HEK293 (cell line): Measurements from ENCODE around the gene SSU72.
"Not testable (repeated sequence)": the region's sequence is repeated elsewhere in the genome, so short reads cannot be mapped to it uniquely, and the experiment has no call there.

Experiments used
- CTCF ChIP-seq: fragments of 450-650 bp; formaldehyde crosslinking; IDR thresholded peaks from 2 replicates; pipeline ENCODE4 v1.5.1; 2016; ENCODE audit warnings: missing biosample characterization, missing genetic modification characterization
- ELK4 ChIP-seq: IDR thresholded peaks from 2 replicates; pipeline ENCODE4 v1.6.1; 2011; ENCODE audit warnings: mild to moderate bottlenecking, low read depth, low read length, borderline replicate concordance
- GLI4 ChIP-seq: fragments of 450-650 bp; formaldehyde crosslinking; IDR thresholded peaks from 2 replicates; pipeline ENCODE4 v1.5.1; 2016; ENCODE audit warnings: missing biosample characterization, missing genetic modification characterization
- IKZF3 ChIP-seq: fragments of 450-650 bp; IDR thresholded peaks from 2 replicates; pipeline ENCODE4 v1.5.0; 2018; ENCODE audit warnings: missing biosample characterization, mild to moderate bottlenecking, missing genetic modification characterization, moderate library complexity
- KLF16 ChIP-seq: fragments of 450-650 bp; formaldehyde crosslinking; IDR thresholded peaks from 2 replicates; pipeline ENCODE4 v1.5.1; 2017; ENCODE audit warnings: missing biosample characterization, missing genetic modification characterization
- PRDM10 ChIP-seq: fragments of 450-650 bp; formaldehyde crosslinking; IDR thresholded peaks from 2 replicates; pipeline ENCODE4 v1.5.1; 2016; ENCODE audit warnings: missing biosample characterization, missing genetic modification characterization
- SCRT2 ChIP-seq: fragments of 450-650 bp; formaldehyde crosslinking; IDR thresholded peaks from 2 replicates; pipeline ENCODE4 v1.5.1; 2016; ENCODE audit warnings: missing biosample characterization, missing genetic modification characterization
- YY1 ChIP-seq: fragments of 450-650 bp; formaldehyde crosslinking; IDR thresholded peaks from 2 replicates; pipeline ENCODE4 v1.5.1; 2018; ENCODE audit warnings: missing biosample characterization, missing genetic modification characterization
- ZBTB20 ChIP-seq: fragments of 450-650 bp; formaldehyde crosslinking; IDR thresholded peaks from 2 replicates; pipeline ENCODE4 v1.5.1; 2016; ENCODE audit warnings: missing biosample characterization, missing genetic modification characterization
- ZBTB49 ChIP-seq: fragments of 450-650 bp; formaldehyde crosslinking; IDR thresholded peaks from 2 replicates; pipeline ENCODE4 v1.5.1; 2016; ENCODE audit warnings: missing biosample characterization, missing genetic modification characterization, low read depth
- ZBTB8A ChIP-seq: fragments of 450-650 bp; formaldehyde crosslinking; IDR thresholded peaks from 2 replicates; pipeline ENCODE4 v1.5.1; 2016; ENCODE audit warnings: missing biosample characterization, missing genetic modification characterization
- ZNF274 ChIP-seq, 2 experiments: fragments of 200-500 bp in 1 of 2; fragments of 450-650 bp in 1 of 2; sonication (Bioruptor generic) in 1 of 2; formaldehyde crosslinking in 1 of 2; IDR thresholded peaks; 2 replicates each; pipeline versions ENCODE4 v1.5.1 to v1.6.1; 2014 to 2016; ENCODE audit warnings: borderline replicate concordance in 1 of 2, inconsistent platforms in 1 of 2, low read length in 1 of 2, missing biosample characterization in 1 of 2, missing genetic modification characterization in 1 of 2
- ZNF585B ChIP-seq: fragments of 450-650 bp; formaldehyde crosslinking; IDR thresholded peaks from 2 replicates; pipeline ENCODE4 v1.5.1; 2016; ENCODE audit warnings: missing biosample characterization, missing genetic modification characterization
- ZNF843 ChIP-seq: fragments of 450-650 bp; formaldehyde crosslinking; IDR thresholded peaks from 2 replicates; pipeline ENCODE4 v1.5.1; 2016; ENCODE audit warnings: missing biosample characterization, missing genetic modification characterization

- TF ChIP-seq YY1 (tag by site-specific recombination); GLI4; KLF16 (tag by site-specific recombination); IKZF3 (tag by site-specific recombination); ZNF274 (IDR thresholded peaks at IDR 0.05; ENCODE audit: low read length); ZNF274 (tag by site-specific recombination; IDR thresholded peaks at IDR 0.05; ENCODE audit: borderline replicate concordance); CTCF (tag by site-specific recombination); ZBTB8A (tag by site-specific recombination); ZNF843; ZBTB49 (tag by site-specific recombination); SCRT2; ZNF585B (tag by site-specific recombination); ELK4; ZBTB20 (tag by site-specific recombination); PRDM10 (tag by site-specific recombination): not testable (repeated sequence)
Measured at GRCh38 chr1:1595341-1595740, 20.7 kb upstream of the SSU72 start.
